Mucosa of descending colon (tissue), 3 donors: Measurements from ENCODE around the gene MEGF11. TPM values are rescaled to one million over a fixed set of nuclear protein-coding genes. Genes with fewer than 3 reads are reported as not detected.

Source experiments
- ATAC-seq: fragments of 200-7000 bp; cut with Tn5 transposase; one replicate; pipeline ENCODE4 v1.9.1; 2020; ENCODE audit warnings: mild to moderate bottlenecking, moderate library complexity
- DNase-seq, 3 donors: peaks; one replicate each; pipeline ENCODE4 v3.0.0-alpha.2; 2020
- H3K36me3 ChIP-seq: fragments of 200-600 bp; one replicate; pipeline ENCODE4 v1.8.0; 2021; ENCODE audit warnings: low read depth, mild to moderate bottlenecking
- H3K4me1 ChIP-seq: fragments of 200-600 bp; one replicate; pipeline ENCODE4 v1.8.0; 2021; ENCODE audit warnings: low read depth, mild to moderate bottlenecking
- H3K4me3 ChIP-seq: fragments of 200-600 bp; one replicate; pipeline ENCODE4 v1.8.0; 2021; ENCODE audit warnings: mild to moderate bottlenecking
- H3K9me3 ChIP-seq: fragments of 200-600 bp; one replicate; pipeline ENCODE4 v1.8.0; 2021; ENCODE audit warnings: mild to moderate bottlenecking
- intact Hi-C, 2 donors: fragments of 100-400 bp; cut with DNase I in 1 of 2; cut with micrococcal nuclease in 1 of 2; formaldehyde crosslinking; loops; one replicate each; pipeline versions ENCODE4 v1.11.0 to v1.11.1; 2022; cut with DNase I, micrococcal nuclease
- total RNA-seq, 3 donors: library from RNA; stranded (reverse); fragmentation: NEBNext Ultra II Directional in 2 of 3; extraction: Animal tissue kit (Norgen Biotek cat#: 25700) in 2 of 3; gene quantifications; one replicate each; pipeline versions ENCODE4 v1.2.1 to v1.2.4, GENCODE V29; 2021 to 2023
- TF ChIP-seq, protein P1 (sequence below): fragments of 200-600 bp; IDR thresholded peaks from one replicate; pipeline ENCODE4 v1.8.0; 2022; ENCODE audit warnings: antibody characterized with exemption, mild to moderate bottlenecking
- donor health status: DM: no; HTN: no; CAD: no; lungs with moderate emphysema.
- donor health status: DM: no; HTN: no; CAD: no.
- donor health status: DM: no; HTN: yes; CAD: no.

Gene MEGF11
- total RNA-seq, 3 donors from 2014 or later = 0.12 to 0.29 (median 0.19) TPM

DNA sequence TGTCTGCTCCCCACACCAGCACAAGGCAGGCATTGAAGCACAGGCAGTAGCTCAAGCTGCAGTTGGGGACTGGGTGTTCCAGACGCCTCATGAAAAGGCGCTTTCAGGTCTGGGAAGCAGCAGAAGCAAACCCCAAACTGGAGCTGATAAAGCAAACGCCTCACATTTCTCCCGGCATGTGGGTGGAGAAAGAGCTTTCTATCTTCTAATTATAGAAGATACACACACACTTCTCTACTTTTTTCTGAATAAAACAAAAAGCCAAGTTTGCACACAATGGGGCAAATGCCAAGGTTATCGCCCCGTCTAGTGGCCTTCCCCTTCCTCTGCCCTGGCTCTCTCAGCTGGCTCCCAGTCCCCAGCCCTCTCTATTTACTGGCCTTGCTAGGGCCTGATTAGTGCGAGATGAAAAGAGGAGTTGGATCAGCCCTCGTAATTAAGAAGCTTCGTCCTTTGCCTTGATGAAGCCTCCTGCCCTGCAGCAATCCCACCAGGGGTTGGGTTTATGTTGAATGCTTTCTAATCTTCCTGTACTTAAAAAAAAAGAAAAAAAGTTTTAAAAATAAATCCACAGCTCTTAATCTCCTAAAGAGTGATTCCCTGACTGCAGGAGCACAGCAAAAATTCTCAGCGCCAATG is 120.2 kb downstream of the MEGF11 start:
- DNase-seq = no peak
- intact Hi-C loops = no loop called here
- TF ChIP-seq, protein P1, sequence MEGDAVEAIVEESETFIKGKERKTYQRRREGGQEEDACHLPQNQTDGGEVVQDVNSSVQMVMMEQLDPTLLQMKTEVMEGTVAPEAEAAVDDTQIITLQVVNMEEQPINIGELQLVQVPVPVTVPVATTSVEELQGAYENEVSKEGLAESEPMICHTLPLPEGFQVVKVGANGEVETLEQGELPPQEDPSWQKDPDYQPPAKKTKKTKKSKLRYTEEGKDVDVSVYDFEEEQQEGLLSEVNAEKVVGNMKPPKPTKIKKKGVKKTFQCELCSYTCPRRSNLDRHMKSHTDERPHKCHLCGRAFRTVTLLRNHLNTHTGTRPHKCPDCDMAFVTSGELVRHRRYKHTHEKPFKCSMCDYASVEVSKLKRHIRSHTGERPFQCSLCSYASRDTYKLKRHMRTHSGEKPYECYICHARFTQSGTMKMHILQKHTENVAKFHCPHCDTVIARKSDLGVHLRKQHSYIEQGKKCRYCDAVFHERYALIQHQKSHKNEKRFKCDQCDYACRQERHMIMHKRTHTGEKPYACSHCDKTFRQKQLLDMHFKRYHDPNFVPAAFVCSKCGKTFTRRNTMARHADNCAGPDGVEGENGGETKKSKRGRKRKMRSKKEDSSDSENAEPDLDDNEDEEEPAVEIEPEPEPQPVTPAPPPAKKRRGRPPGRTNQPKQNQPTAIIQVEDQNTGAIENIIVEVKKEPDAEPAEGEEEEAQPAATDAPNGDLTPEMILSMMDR = no peak
- H3K36me3 ChIP-seq = no peaks in the 10 kb centered on the region
- no peaks in the 10 kb centered on the region for H3K4me1 ChIP-seq
- H3K4me3 ChIP-seq = no peak overlapping the region
- ATAC-seq = no peak
- H3K9me3 ChIP-seq = no peaks in the 10 kb centered on the region

DNA sequence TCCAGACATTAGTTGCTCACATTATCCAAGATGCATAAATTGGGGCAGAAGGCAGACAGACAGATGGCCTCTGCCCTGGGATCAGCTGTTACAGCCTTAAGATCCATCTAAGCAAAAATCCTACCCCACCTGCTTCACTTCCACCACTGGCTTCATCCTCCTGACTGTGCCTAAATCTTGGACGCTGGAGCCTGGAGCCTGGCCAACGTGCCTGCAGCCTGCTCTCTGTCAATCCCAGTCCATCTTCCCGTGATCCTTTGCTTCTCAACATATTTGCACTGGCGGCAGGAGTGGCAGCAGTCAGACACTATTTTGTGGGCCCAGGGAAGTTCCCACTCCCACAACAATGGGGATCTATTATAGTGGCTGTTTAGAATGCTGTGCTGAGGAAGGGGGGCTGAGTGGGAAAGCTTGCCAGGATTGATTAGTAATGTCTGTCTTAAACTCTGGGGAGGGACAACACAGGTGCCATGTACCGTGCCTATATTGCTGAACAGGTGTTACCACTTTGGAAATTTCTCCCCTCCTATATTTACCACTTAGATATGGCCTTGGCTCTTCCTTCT is 121.2 kb downstream of the MEGF11 start:
- Histone ChIP-seq H3K9me3 (no peaks in the 10 kb centered on the region), H3K4me1 (no peaks in the 10 kb centered on the region), H3K36me3 (no peaks in the 10 kb centered on the region), H3K4me3 (no peak overlapping the region)
- TF ChIP-seq, protein P1 = no peak
- intact Hi-C loops = no loop called here
- ATAC-seq (no peak), DNase-seq (no peak)

DNA sequence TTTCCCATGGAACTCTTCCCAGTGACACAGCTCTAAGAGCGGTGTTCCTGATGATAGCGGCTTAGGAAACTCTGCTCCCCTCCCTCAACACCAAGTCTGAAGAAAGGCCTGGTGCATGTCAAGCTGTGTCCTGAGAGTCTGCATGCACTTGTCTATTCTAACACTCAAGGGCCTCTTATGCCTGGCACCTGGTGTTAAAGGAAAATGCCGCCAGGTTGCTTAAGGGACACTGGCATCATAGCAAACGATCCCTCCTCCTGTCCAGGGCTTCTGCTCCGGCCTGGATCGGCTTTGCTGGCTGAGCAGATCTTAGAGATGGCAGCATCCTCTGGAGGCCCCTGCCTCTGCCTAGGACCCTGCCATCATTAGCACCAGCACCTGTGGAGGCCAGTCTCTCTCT is 121.7 kb downstream of the MEGF11 start:
- Histone ChIP-seq H3K36me3 (no peaks in the 10 kb centered on the region), H3K4me3 (no peak overlapping the region), H3K4me1 (no peaks in the 10 kb centered on the region), H3K9me3 (no peaks in the 10 kb centered on the region)
- DNase-seq (no peak), ATAC-seq (no peak)
- TF ChIP-seq, protein P1 = no peak
- intact Hi-C loops = no loop called here

DNA sequence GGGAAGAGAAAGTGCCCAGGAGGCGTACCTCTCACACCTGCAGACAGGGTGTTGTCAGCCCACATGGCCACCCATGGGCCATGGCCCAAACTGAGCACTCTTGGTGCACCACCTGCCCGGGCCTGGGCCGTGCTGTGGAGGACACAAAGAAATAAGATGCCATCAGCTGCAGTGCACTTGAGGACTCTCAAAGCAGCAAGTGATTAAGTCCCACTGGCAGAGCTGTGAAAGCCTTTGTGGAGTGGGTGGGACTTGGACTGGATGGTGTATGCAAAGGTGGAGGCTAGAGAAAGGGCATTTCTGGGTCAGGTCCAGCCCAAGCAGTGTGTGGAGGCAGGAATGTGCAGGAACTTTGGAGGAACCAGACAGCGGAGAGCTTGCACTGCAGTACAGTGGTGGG is 122.3 kb downstream of the MEGF11 start:
- no peak overlapping the region for H3K4me3 ChIP-seq
- intact Hi-C loops = no loop called here
- no peak for DNase-seq
- no peaks in the 10 kb centered on the region for H3K36me3 ChIP-seq
- TF ChIP-seq, protein P1 = no peak
- ATAC-seq = no peak
- H3K9me3 ChIP-seq = no peaks in the 10 kb centered on the region
- H3K4me1 ChIP-seq = no peaks in the 10 kb centered on the region

DNA sequence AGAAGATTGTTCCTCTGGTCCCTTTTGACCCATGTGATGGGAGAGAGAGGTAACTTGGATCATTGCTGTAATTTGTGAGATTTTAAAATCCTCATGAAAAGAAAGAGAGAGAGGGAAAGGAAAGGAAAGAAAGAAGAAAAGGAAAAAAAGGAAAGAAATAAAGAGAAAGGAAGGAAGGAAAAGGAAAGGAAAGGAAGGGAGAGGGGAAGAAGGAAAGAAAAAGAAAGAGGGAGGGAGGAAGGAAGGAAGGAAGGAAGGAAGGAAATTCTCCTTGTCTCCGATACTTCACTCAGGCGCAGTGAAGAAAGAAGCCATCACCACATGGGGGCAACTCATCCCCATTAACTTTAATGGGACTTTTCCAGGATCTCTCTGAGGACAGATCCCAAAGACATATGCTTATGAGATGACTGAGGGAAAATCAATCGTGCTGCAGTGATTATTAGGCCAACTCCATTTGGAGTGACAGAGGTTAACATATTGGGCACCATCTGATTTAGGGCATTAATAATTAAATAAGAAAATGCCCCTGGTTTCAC is 123.0 kb downstream of the MEGF11 start:
- DNase-seq (no peak), ATAC-seq (no peak)
- no peak overlapping the region for H3K4me3 ChIP-seq
- no peaks in the 10 kb centered on the region for H3K9me3 ChIP-seq
- intact Hi-C loops = no loop called here
- TF ChIP-seq, protein P1 = no peak
- H3K36me3 ChIP-seq = no peaks in the 10 kb centered on the region
- no peaks in the 10 kb centered on the region for H3K4me1 ChIP-seq
